Sigmoid colon (tissue), 7 donors: Measurements from ENCODE around the gene TRIO. TPM values are rescaled to one million over a fixed set of nuclear protein-coding genes. Genes with fewer than 3 reads are reported as not detected.

Source experiments
- DNase-seq: peaks from one replicate; pipeline ENCODE4 v3.0.0-alpha.2; 2019
- H3K27ac ChIP-seq, 4 donors: fragments of 200-600 bp; sonication (generic); one replicate each; pipeline ENCODE4 v1.5.1; 2016 to 2019; ENCODE audit warnings: mild to moderate bottlenecking in 1 of 4
- H3K27me3 ChIP-seq, 3 donors: fragments of 200-600 bp; sonication (generic); one replicate each; pipeline ENCODE4 v1.5.1; 2019; ENCODE audit warnings: mild to moderate bottlenecking in 1 of 3
- H3K36me3 ChIP-seq, 4 donors: fragments of 200-600 bp; sonication (generic); one replicate each; pipeline ENCODE4 v1.5.1; 2016 to 2019
- H3K4me1 ChIP-seq, 4 donors: fragments of 200-600 bp; sonication (generic); one replicate each; pipeline ENCODE4 v1.5.1; 2017 to 2019
- H3K4me3 ChIP-seq, 4 donors: fragments of 200-600 bp; sonication (generic); one replicate each; pipeline ENCODE4 v1.5.1; 2017 to 2019; ENCODE audit warnings: mild to moderate bottlenecking in 2 of 4, moderate library complexity in 1 of 4
- H3K9me3 ChIP-seq, 4 donors: fragments of 200-600 bp in 3 of 4; sonication (generic) in 3 of 4; one replicate each; pipeline versions ENCODE4 v1.5.1 to v1.6.1; 2013 to 2019
- EP300 ChIP-seq, 4 donors: sonication (generic); formaldehyde crosslinking; IDR thresholded peaks; one replicate each; pipeline ENCODE4 v1.6.1; 2017; ENCODE audit warnings: antibody characterized with exemption in 4 of 4
- POLR2A ChIP-seq, 2 donors: fragments of 450-650 bp; IDR thresholded peaks; one replicate each; pipeline ENCODE4 v1.6.1; 2016; ENCODE audit warnings: antibody characterized with exemption in 2 of 2, mild to moderate bottlenecking in 2 of 2, moderate library complexity in 2 of 2
- POLR2AphosphoS5 ChIP-seq, 4 donors: sonication (generic); formaldehyde crosslinking; IDR thresholded peaks; one replicate each; pipeline ENCODE4 v1.6.1; 2017; ENCODE audit warnings: antibody characterized with exemption in 4 of 4
- WGBS, 2 donors: extraction: QIAGEN DNeasy Blood & Tissue Kit; methylation state at CpG; one replicate each; pipeline ENCODE4 v1.1.7; 2013; 5-methylcytosine and 5-hydroxymethylcytosine counted together
- intact Hi-C: fragments of 100-400 bp; cut with DNase I; formaldehyde crosslinking; loops from one replicate; pipeline ENCODE4 v1.15.1; 2023
- polyA plus RNA-seq, 3 donors: library from polyadenylated mRNA; stranded (reverse); fragments of 200-250 nt; gene quantifications; one replicate each; pipeline ENCODE4 v1.2.3, GENCODE V29; 2013
- total RNA-seq, 4 donors: library from RNA; depleted of rRNA; stranded (reverse); fragments of >200 nt; gene quantifications; one replicate each; pipeline ENCODE4 v1.1.0, GENCODE V29; 2016
- TF ChIP-seq, protein P1 (sequence below), 4 experiments: fragments of 450-650 bp in 3 of 4; fragments of 200-600 bp in 1 of 4; IDR thresholded peaks; one replicate each; pipeline ENCODE4 v1.5.1; 2016 to 2019; ENCODE audit warnings: antibody characterized with exemption in 4 of 4, mild to moderate bottlenecking in 3 of 4, moderate library complexity in 2 of 4
- donor health status: healthy with polysubstance abuse.
- donor health status: Bipolar disorder and iron deficiency.
- donor health status: healthy.

TRIO gene
- total and polyA plus RNA-seq, 7 donors: 34.8 to 300 (median 119) TPM

DNA sequence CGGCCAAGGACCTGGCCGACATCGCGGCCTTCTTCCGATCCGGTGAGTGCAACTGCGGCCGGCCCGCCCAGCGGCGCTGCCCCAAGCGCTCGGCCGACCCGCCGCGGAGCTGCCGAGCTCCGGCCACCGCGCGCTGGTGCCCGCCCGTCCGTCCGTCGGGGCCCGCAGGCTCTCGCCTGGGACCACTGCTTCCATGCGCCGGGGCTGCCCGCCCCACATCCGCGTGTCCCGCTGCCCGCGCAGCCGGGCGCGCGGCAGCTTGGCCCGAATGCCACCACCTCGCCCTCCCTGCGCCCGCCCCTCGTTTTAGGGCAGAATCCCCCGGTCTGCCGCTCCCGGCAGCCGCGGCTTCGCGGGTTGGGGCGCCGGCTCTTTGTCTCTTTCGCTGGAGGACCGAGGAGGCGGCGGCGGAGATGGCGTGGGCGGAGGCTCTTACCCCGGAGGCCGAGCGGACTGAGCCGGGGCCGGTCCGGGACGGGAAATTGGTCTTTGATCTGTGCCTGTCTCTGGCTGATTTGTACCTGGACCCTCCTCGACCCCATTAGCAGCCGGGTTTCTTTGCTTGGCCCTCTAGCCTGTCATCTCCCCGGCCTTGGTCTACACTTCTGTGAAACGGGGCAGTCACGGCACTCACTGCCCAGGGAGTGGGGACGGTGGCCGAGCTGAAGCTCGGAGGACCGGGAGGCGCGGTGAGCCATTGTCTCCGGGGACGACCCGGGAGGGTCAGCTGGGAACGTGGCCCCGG, 871 bp downstream of the TRIO start:
- H3K27ac ChIP-seq: peak overlapping the region; percentile 91 to 99 (median 98)
- DNase-seq: peak; percentile 78
- H3K9me3 ChIP-seq: no peaks in the 10 kb centered on the region
- no peaks in the 10 kb centered on the region for H3K27me3 ChIP-seq
- no peaks in the 10 kb centered on the region for H3K36me3 ChIP-seq
- TF ChIP-seq POLR2AphosphoS5 (IDR thresholded peaks at IDR 0.05): no peak
- TF ChIP-seq EP300 (IDR thresholded peaks at IDR 0.05): no peak
- TF ChIP-seq POLR2A (IDR thresholded peaks at IDR 0.05): no peak
- TF ChIP-seq, protein P1, sequence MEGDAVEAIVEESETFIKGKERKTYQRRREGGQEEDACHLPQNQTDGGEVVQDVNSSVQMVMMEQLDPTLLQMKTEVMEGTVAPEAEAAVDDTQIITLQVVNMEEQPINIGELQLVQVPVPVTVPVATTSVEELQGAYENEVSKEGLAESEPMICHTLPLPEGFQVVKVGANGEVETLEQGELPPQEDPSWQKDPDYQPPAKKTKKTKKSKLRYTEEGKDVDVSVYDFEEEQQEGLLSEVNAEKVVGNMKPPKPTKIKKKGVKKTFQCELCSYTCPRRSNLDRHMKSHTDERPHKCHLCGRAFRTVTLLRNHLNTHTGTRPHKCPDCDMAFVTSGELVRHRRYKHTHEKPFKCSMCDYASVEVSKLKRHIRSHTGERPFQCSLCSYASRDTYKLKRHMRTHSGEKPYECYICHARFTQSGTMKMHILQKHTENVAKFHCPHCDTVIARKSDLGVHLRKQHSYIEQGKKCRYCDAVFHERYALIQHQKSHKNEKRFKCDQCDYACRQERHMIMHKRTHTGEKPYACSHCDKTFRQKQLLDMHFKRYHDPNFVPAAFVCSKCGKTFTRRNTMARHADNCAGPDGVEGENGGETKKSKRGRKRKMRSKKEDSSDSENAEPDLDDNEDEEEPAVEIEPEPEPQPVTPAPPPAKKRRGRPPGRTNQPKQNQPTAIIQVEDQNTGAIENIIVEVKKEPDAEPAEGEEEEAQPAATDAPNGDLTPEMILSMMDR (IDR thresholded peaks at IDR 0.05): no peak
- WGBS, 2 donors: 0 to 1% methylated on average over 85 of the region's 85 CpGs
- H3K4me3 ChIP-seq: peak overlapping the region; percentile 61 to 93 (median 90)
- intact Hi-C loops: loop anchor here (1.0 to 2.0 kb wide), 3 partner anchors 35 to 124 kb away; no protein-coding TSS in a partner anchor
- peaks cover 0 to 51% (median 40%) of the 10 kb centered on the region in 4 donors for H3K4me1 ChIP-seq

DNA sequence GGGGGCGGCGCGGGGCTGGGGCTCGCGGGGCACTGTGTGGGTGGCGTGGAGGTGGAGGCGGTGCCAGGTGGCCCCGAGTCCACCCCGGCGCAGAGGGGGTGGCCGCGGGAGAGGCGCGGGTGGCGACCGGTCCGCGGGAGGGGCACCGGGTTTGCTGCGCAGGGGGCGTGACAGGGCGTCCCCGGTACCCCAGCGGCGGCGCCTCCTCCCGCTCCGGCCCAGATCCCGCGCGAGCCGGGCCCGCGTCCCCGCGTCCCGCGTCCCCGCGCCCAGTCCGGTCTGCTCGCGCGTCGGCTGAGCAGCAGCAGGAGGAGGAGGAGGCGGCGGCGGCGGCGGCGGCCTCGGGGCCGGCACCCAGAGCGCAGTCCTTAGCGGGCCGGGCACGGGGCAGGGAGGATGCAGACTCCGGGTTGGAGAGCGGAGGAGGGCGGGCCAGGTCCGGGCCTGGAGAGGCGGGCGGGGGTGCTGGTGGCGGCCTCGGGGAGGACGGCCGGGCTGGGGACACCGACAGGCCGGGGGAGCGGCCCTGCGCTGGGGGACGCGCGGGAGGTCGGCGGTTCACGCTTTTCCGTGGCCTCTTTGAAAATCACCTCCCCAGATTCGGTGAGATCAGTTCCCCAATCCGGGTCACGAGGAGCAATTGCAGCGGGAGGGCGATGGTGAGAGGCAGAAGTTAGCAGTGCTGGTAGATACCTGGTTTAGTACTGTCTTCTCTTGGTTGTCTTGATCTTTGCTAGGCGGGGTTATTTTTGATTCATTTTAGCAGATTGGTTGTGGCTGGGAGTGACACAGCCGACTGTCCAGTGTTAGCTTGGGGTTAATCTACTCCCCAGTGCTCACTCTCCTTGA, 1.7 kb downstream of the TRIO start:
- peak overlapping the region; percentile 91 to 99 (median 98) for H3K27ac ChIP-seq
- no peaks in the 10 kb centered on the region for H3K9me3 ChIP-seq
- DNase-seq: peak; percentile 84
- no peaks in the 10 kb centered on the region for H3K36me3 ChIP-seq
- H3K4me3 ChIP-seq: peak overlapping the region; percentile 61 to 93 (median 90)
- no peaks in the 10 kb centered on the region for H3K27me3 ChIP-seq
- intact Hi-C loops: loop anchor here (1.0 to 2.0 kb wide), 2 partner anchors 42 to 123 kb away; no protein-coding TSS in a partner anchor
- 1% methylated on average over 85 of the region's 85 CpGs for WGBS, 2 donors
- TF ChIP-seq POLR2AphosphoS5 (IDR thresholded peaks at IDR 0.05) (peak; percentile 45 to 78 (median 68)), POLR2A (IDR thresholded peaks at IDR 0.05) (peak; percentile 15 to 34)
- TF ChIP-seq, protein P1 (IDR thresholded peaks at IDR 0.05): no peak
- peaks cover 0 to 59% (median 48%) of the 10 kb centered on the region in 4 donors for H3K4me1 ChIP-seq

DNA sequence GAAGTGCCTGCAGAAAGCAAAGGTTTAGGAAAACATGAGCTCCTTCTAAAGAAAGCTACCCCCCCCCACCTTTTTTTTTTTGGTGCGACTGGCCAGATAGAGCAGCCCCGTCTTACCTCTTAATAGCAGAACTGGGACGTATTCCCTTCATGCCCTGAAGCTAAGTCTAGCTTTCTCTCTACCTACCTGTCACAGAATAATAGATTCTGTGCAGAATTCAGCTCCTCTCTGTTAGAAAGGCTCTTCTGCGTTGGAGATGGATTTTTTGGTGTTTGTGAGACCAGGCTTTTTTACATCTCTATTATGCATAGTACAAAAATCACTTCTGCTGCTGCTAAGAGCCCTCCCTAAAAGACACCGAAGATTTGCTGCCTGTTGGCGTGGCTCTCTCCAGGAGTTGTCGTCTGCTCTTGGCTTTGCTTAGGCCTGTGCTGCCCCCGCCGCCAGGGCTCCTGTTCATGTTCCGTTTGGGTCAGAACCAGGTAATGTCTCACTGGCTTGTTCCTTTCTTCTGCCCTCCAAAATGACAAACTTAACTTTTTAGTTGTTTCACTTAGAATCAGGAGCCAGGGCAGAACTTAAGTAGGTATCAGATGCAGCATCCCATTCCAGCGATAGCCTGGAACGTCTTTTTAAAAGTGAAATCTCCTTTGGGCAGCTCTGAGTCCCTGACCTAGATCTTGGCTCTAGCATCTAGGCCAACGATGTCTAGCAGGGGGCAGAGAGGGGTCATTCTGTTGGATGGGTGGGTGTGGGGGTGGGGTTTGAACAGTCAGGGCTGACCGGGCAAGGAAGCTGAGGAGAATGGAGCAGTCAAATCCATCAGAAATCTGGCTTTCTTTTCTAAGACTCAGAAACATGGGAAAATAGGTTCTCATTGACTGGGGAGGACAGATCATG, 2.5 kb downstream of the TRIO start:
- Histone ChIP-seq H3K4me3 (peak overlapping the region; percentile 61 to 93 (median 90)), H3K4me1 (peaks cover 0 to 68% (median 56%) of the 10 kb centered on the region in 4 donors), H3K27ac (peak overlapping the region; percentile 91 to 99 (median 98)), H3K27me3 (no peaks in the 10 kb centered on the region), H3K9me3 (no peaks in the 10 kb centered on the region), H3K36me3 (no peaks in the 10 kb centered on the region)
- intact Hi-C loops: loop anchor here (2.0 kb wide), 2 partner anchors 41 to 63 kb away; no protein-coding TSS in a partner anchor
- TF ChIP-seq EP300 (IDR thresholded peaks at IDR 0.05): no peak
- no peak for TF ChIP-seq POLR2A (IDR thresholded peaks at IDR 0.05)
- no peak for DNase-seq
- WGBS, 2 donors: 8 to 43% methylated on average over 14 of the region's 14 CpGs

DNA sequence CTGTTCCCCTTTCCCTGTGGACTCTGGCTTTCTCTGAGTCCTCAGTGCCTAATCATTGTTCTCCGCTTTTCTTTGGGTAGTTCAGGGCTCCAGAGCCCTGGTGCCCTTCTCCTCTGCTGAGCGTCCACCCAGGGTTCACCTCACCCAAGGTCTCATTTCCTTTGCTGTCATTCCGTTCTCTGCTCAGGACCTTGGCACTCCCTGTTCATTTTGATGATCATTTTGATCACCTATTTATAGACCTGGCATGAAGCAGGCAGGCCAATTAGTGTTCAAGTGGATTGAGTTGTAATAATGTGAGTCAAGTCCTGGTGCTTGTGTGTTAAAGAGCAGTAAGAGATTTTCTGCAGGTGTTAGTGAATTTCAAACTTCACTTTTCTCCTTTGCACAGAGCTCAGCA, 3.6 kb downstream of the TRIO start:
- Histone ChIP-seq H3K4me3 (peak overlapping the region in 1 of 4 donors; percentile 93), H3K36me3 (no peaks in the 10 kb centered on the region), H3K27me3 (no peaks in the 10 kb centered on the region), H3K4me1 (peaks cover 0 to 72% (median 60%) of the 10 kb centered on the region in 4 donors), H3K27ac (peak overlapping the region; percentile 91 to 99 (median 98)), H3K9me3 (no peaks in the 10 kb centered on the region)
- TF ChIP-seq POLR2AphosphoS5 (IDR thresholded peaks at IDR 0.05) (no peak), POLR2A (IDR thresholded peaks at IDR 0.05) (no peak)
- TF ChIP-seq, protein P1 (IDR thresholded peaks at IDR 0.05): no peak
- intact Hi-C loops: loop anchor here (2.0 kb wide), 1 partner anchor 62 kb away; no protein-coding TSS in a partner anchor
- 20 to 67% methylated on average over 3 of the region's 3 CpGs for WGBS, 2 donors
- no peak for DNase-seq
